ENCODE measurements around the gene THAP8. TPM values are rescaled to one million over a fixed set of nuclear protein-coding genes. Genes with fewer than 3 reads are reported as not detected.
"Not testable (repeated sequence)": the region's sequence is repeated elsewhere in the genome, so short reads cannot be mapped to it uniquely, and the experiment has no call there.

Gene THAP8
- polyA plus RNA-seq, 1 donor: 8.6 TPM

DNA sequence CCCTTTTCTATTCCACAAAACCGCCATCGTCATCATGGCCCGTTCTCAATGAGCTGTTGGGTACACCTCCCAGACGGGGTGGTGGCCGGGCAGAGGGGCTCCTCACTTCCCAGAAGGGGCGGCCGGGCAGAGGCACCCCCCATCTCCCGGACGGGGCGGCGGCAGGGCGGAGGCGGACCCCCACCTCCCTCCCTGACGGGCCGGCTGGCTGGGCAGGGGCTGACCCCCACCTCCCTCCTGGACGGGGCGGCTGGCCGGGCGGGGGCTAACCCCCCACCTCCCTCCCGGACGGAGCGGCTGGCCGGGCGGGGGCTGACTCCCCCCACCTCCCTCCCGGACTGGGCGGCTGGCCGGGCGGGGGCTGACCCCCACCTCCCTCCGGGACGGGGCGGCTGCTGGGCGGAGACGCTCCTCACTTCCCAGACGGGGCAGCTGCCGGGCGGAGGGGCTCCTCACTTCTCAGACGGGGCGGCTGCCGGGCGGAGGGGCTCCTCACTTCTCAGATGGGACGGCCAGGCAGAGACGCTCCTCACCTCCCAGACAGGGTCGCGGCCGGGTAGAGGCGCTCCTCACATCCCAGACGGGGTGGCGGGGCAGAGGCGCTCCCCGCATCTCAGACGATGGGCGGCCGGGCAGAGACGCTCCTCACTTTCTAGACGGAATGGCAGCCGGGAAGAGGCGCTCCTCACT lies 14.9 kb upstream of the THAP8 start:
- DNase-seq (ENCODE audit: low read depth): not testable (repeated sequence)

DNA sequence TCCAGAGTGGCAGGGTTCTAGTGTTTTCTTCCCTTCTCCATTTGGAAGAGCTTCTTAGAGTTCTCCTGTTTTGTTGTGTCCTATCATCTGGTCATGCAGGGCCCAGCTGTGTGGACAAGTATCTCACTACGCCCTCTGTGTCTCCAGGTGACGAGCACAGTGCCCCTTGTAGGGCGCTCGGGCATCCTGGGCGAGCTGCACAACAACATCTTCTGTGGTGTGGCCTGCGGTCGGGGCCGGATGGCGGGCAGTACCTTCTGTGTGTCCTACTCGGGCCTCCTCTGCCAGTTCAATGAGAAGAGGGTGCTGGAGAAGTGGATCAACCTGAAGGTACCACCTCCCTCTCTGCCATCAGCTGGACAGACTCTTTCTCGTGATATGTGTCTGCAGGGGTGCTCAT lies 13.6 kb upstream of the THAP8 start:
- DNase-seq (ENCODE audit: low read depth): no peak

DNA sequence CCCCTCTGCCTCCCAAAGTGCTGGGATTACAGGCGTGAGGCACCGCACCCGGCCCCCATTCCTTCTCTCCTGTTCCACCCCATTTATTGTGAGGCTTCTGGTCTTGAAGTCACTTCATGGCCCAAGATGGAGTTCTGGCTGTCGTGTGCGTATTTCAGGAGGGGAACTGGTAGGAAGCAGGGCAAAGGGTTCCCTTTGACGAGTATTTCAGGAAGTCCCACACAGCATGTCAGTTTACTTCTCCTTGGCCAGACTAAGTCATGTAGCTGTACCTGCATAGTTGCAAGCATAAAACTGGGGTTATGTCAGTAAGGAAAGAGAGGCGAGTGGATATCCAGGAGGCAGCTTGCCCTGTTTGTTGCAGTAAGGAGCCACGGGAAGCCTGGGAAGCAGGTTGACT lies 10.7 kb upstream of the THAP8 start:
- DNase-seq (ENCODE audit: low read depth): no peak

DNA sequence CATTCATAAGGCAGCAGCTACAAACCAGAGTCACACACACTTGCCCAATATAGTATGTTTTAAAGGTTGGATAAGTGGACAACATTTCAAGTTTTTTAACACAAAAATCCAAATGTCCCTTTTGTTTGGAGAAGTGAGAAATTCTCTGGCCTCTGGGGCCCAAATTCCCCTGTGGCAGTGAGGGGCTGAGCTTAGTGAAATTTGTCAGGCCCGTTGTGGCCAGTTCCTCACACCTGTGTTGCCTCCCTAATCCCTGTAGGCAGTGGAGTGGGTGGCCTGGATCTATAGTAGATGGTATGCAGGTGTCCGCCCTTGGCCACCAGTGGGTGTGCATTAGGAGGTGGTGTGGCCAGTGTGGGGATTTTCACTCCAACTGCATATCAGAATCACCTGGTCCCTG lies 7.3 kb upstream of the THAP8 start:
- DNase-seq (ENCODE audit: low read depth): no peak

DNA sequence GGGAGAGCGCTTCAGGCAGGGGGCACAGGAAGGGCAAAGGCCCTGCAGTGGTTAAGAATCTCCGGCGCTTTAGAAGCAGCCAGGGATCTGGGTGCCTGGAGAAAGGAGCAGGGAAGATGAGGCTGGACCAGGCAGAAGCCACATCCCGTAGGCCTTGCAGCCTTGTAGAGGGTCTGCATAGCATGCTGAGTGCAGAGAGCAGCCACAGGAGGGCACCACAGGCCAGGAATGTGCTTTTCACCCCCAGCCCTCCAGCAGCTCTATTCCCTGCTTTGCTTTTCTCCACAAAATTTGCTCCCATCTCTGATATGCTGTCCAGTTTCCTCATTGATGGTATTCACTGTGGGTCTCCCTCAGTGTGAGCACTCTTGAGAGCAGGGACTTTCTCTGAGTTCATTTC lies 6.3 kb upstream of the THAP8 start:
- no peak for DNase-seq (ENCODE audit: low read depth)

DNA sequence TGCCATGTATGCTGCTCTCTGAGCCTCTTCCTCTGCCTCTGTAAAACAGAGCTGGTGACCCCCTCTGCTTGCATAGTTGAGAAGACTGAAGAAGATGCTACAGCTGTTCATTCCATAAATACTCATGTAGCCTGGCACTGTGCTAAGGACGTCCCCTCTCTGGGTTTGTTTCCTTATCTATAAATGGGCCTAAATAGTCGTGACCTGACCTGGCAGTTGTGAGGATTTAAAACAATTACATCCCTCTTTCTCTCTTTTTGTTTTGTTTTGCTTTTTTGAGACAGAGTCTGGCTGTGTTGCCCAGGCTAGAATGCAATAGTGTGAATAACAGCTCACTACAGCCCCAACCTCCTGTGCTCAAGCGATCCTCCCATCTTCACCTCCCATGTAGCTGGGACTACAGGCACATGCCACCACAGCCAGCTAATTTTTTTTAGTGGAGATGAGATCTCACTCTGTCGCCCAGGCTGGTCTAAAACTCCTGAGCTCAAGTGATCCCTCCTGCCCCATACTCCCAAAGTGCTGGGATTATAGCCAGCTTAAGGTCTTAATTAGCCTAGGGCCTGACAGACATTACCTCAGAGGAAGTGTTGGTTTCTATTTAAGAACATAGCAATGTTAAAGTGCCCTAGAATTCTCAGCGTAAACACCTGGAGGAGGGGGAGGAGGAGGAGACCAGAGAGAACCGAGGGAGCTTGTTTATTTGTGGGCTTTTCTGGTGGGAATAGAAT lies 5.3 kb upstream of the THAP8 start:
- DNase-seq (ENCODE audit: low read depth): no peak

DNA sequence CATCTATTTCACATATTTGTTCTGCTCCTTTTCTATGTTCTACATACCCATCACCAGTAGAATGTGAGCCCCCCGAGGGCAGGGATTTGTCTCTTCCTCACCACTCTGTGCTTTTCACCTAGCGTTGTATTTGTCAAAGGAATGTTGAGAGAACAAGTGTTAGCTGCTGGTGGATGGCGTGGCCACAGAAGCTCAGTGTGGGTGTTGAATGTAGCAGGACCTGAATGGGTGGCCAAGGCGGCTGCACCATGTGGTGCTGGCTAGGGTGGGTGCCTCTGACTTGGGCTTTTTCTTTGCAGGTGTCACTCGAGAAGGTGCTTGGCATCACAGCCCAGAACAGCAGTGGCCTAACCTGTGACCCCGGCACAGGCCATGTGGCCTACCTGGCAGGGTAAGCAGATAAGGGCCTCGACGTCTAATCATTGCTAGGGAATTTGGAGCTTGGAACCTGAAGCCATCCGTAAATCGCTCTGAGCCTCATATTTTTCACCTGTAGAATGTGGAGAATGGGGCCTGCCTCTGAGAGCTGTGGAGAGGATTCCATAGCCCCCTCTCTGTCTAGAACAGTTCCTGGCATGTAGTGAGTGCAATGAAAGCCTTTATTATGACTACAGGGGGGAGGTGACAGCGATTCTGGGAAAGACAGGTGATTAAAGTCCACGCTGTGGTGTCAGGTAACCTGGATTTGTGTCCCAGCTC lies 4.5 kb upstream of the THAP8 start:
- no peak for DNase-seq (ENCODE audit: low read depth)

DNA sequence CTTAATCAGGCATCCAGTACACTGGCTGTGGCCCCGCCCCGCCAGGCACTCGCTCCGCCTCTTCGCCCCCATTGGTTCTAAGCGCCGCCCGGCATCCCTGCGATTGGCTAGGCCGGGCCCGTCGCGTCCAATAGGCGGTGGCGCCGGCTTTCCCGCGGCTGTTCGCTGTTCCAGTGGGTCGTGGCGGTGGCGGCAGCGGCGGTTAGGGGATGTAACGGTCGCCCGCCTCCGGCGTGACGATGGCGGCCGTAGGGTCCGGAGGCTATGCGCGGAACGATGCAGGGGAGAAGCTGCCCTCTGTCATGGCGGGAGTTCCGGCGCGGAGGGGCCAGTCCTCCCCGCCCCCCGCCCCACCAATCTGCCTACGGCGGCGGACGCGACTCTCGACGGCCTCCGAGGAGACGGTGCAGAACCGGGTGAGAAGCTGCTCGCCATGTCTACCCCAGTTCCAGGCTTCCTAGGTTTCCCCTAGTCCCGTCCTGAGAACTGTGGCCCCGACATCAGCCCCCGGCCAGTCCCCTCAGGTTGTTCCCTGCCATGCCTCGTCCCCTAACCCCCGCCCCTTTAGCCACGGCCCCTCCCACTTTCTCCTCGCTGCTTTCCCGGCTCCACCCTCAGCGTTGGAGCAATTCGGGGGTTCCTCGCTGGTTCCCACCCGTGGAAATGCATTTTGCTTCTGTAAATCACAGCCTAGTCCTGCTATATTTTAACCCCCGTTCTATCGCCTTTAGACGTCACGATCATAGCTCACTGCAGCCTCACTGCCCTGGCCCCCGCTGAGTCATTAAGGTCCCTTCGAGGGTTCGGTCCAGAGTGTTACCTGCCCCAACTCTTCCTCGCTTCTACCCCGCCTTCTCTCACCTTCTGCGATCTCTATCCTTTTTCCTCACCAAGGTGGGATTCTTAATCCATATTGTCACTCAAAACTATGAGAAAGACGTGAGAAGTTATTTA lies 925 bp upstream of the THAP8 start, which contains the start of gene WDR62:
Gene WDR62, plus strand, starts transcription at position 165 of the 954 bp plus-strand sequence. Its CDS starts 75 bp downstream, at position 240.
- DNase-seq (ENCODE audit: low read depth): no peak

DNA sequence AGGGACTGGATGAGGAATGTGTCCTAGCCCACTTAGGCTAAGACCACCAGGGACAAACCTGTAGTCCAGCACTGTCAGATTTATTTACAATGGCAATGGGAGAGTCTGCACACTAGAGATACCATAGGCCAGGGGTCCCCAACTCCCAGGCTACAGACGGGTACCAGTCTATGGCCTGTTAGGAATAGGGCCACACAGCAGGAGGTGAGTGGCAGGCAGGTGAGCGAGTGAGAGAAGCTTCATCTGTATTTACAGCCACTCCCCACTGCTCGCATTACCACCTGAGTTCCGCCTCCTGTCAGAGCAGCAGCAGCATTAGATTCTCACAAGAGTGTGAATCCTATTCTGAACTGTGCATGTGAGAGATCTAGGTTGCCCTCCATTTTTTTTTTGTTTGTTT lies 2.4 kb downstream of the THAP8 start:
- no peak for DNase-seq (ENCODE audit: low read depth)

DNA sequence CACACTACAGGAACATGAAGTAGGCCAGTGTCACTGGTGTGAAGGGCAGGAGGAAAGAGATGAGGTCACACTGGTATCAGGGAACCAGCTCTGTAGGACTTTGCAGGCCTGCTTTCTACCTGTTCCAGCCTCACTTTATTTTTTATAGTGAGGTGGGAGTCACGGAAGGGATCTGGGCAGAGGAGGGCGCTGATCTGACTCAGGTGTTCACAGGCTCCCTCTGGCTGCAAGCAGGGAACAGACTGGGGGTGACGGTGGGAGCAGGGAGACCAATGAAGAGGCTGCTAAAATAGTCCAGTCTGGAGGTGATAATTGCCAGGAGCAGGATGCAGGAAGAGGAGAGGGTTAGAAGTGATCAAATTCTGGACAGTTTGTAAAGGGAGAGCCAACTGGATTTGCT lies 2.8 kb downstream of the THAP8 start:
- no peak for DNase-seq (ENCODE audit: low read depth)

DNA sequence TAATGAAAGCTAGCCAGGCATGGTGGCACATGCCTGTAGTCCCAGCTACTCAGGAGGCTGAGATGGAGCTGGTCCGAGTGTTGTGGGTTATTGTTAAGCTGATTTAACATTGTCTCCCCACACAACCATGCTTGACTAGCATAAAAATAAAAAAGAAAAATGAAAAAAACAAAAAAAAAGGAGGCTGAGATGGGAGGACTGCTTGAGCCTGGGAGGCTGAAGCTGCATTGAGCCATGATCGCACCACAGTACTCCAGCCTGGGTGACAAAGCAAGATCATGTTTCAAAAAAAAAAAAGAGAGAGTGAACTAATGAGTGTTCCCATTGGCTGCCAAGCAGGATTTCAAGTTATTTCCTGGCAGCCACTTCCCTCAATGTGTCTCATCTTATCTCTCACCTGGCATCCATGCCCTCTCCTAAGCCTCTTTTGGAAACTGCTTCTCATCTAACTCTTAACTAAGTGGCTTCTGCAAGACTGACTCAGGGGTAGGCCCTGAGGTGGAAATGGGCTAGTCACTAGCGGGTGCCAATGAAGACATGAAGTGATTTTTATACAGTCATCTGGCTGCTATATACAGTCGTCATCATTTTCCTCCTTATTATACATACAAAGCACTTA lies 4.9 kb downstream of the THAP8 start:
- DNase-seq (ENCODE audit: low read depth): no peak

DNA sequence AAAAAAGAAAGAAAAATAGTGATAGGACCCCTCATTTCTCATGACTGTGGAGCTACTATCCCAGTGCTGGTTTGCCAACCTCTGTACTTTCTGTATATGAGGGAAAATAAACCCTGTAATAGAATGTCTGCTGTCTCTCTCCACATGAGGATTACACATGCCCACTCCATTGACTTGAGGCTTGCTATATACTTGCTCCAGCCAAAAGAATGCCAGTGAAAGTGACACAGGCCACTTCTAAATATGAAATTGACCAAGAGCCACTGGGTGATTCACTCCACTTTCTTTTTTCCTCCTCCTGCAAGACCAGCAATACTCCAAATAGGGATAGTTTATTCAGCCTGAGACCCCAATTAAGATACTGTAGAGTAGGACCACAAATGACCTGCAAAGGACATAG lies 6.2 kb downstream of the THAP8 start:
- DNase-seq (ENCODE audit: low read depth): no peak

DNA sequence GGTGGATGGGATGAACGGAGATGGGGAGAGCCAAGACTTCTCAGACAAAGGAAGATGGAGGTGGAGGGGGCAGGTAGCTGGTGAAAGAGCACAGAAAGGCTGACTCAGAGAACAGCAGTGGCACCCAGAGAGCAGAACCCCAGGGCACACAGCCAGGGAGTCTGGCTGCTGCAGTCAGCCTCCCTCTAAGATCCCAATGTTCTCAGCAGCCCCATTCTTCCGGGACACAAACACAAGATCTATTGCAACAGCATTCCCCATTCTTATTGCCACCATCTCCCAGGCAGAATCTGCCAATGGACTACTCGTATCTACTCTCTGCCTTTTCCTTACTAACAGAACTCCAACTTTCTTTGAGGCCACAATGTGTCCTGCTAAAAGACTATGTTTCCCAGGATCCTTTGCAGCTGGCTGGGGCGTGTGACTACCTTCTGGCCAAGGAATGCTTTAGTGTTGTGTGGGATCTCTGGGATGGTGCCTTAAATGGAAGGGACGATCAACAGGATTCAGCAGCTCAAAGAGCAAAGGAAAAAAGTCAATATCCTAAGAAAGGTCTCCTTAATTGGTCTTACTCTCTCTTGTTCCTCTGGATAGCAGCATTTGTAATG lies 7.5 kb downstream of the THAP8 start:
- DNase-seq (ENCODE audit: low read depth): no peak

DNA sequence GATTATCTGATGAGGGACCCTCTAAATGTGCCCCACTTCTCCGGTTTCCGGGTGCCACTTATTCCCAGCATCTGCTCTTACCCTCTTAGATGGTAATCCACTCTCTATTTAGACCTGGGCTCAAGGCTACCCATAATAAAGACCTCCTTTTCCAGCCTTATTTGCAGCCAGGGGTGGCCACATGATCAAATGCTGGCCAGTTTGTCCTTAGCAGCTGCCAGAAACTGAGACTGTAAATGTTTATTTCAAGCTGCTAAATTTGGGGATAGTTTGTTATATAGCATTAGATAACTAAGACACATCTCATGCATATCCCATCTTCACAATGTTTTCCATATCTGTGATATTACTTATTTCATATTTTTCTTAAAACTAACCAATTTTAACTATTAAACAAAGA lies 10.1 kb downstream of the THAP8 start:
- no peak for DNase-seq (ENCODE audit: low read depth)

DNA sequence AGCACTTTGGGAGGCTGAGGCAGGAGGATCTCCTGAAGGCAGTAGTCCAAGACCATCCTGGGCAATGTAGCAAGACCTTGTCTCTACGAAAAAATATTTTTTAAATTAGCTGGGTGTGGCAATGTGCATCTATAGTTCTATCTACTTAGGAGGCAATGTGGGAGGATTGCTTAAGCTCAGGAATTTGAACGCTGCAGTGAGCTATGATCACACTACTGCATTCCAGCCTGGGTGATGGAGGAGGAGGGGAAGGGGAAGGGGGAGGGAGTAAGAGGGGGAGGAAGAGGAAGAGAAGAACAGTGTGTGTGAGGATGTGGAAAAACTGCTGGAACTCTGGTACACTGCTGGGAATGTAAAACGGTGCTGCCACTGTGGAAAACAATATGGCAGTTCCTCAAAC lies 12.3 kb downstream of the THAP8 start:
- DNase-seq (ENCODE audit: low read depth): no peak

DNA sequence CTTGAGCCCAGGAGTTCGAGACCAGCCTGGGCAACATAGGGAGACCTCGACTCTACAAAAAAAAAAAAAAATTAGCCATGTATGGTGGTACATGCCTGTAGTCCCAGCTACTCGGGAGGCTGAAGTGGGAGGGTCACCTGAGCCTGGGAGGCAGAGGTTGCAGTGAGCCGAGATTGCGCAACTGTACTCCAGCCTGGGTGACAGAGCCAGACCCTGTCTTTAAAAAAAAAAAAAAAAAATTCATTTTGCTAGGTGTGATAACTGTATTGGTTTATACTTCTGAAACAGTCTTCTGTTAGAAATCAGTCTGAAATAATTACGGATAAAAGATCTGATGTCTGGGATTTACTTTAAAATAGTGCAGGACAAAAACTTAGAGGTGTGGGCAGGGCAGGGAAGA lies 13.0 kb downstream of the THAP8 start:
- not testable (repeated sequence) for DNase-seq (ENCODE audit: low read depth)

DNA sequence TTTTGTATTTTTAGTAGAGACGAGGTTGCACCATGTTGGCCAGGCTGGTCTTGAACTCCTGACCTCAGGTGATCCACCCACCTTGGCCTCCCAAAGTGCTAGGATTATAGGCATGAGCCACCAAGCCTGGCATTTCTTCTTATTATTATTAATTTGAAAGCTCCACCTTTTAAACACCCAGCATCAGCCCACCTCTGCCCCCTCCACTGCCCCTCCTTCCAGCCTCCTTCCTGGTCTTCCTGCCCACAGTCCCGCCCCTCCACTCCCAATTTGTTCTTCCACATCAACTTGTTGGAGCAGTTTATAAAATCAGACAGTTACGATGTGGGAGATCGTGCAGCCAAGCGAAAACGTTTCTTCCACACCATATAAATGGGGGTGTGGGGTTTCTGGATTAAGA lies 13.6 kb downstream of the THAP8 start:
- DNase-seq (ENCODE audit: low read depth): no peak

DNA sequence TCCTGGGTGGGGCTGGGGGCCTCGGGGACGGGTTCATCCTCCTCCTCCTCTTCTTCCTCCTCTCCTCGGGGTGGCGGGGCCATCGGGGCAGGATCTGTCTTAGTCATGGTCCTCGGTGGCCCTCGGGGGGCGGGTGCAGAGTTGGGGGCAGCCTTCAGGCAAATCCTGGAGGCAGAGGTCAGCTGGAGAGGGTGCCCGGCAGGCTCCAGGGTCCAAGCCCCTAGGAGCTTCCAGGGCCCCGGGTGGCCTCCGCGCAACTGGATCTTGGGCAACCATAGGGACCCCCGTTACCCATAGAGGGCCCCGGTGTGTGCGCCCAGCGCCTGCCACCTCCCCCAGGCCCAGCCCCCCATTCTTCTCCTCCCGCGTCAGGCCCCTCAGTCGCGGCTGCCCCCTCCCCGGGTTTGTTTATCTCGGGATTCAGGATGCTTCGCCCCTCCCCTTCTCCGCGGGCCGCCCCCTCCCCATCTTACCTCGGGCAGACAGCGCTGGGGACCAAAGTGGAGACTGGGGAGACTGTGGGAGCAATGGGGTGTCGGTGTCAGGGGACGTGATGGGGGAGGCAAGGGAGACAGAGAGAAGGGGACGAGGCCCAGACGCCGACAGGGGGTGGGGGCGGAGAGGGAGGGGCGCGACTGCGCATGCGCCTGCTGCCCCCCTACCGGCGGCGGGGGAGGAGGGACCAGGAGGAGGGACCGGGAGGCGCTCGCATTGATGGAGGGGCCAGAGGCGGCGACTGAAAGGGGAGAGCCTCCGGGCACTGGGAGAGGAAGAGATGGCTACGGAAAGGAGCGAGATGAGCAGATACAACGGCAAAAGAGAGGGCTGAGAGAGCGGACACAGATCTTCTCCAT lies 21.6 kb downstream of the THAP8 start, which contains the start of gene CLIP3:
Gene CLIP3, minus strand, starts transcription at position 623 of the 854 bp plus-strand sequence. Its CDS starts 516 bp downstream, at position 107.
- DNase-seq (ENCODE audit: low read depth): no peak

DNA sequence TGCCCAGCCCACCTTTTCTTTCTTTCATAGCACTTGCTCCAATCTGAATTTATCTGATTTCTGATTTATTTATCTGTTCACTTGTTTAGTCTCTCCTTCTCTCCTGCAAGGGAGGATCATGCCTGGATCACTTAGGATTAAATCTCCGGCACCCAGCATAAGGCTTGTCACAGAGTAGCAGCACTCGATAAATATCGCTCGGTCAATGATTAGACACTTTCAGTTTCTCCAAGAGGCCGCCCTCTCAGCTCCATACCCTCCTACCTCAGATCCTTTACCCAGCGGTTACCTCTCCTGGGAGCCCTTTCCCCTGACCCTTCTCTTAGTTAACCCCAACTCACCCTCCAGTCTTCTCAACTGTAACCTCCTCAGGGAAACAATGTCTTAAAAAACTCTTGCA lies 22.8 kb downstream of the THAP8 start:
- no peak for DNase-seq (ENCODE audit: low read depth)
